Pancreas (tissue), 10 donors: ENCODE data around the gene TAAR1. TPM values are rescaled to one million over a fixed set of nuclear protein-coding genes. Genes with fewer than 3 reads are reported as not detected.

Source experiments
- ATAC-seq, 4 donors: fragments of 200-7000 bp; cut with Tn5 transposase; one replicate each; pipeline versions ENCODE4 v1.8.0 to v1.9.1; 2020; ENCODE audit warnings: mild to moderate bottlenecking in 4 of 4, moderate library complexity in 4 of 4
- DNase-seq, 6 donors: peaks; one replicate each; pipeline ENCODE4 v3.0.0-alpha.2; 2020
- FAIRE-seq: peaks from 2 replicates; lab custom pipeline; 2012; peaks lifted over from hg19 to GRCh38; lab: Jason Lieb, UNC
- H3K27ac ChIP-seq, 4 donors: fragments of 200-600 bp; sonication (generic); 1 replicate in 3 of 4; 2 replicates in 1 of 4; pipeline versions ENCODE4 v1.5.0 to v1.8.0; 2020
- H3K27me3 ChIP-seq, 4 donors: fragments of 200-600 bp; one replicate each; pipeline ENCODE4 v1.8.0; 2021
- H3K36me3 ChIP-seq, 3 donors: fragments of 200-600 bp; sonication (generic) in 1 of 3; one replicate each; pipeline versions ENCODE4 v1.5.0 to v1.8.0; 2020 to 2021
- H3K4me1 ChIP-seq, 3 donors: fragments of 200-600 bp; one replicate each; pipeline ENCODE4 v1.8.0; 2021
- H3K4me3 ChIP-seq, 4 donors: fragments of 200-600 bp; sonication (generic) in 2 of 4; one replicate each; pipeline versions ENCODE4 v1.5.0 to v1.8.0; 2020 to 2021
- H3K9me3 ChIP-seq, 4 donors: fragments of 200-600 bp; one replicate each; pipeline ENCODE4 v1.8.0; 2021
- WGBS, 2 donors: extraction: QIAGEN DNeasy Blood & Tissue Kit; methylation state at CpG; one replicate each; pipeline ENCODE4 v1.1.7; 2013; 5-methylcytosine and 5-hydroxymethylcytosine counted together
- intact Hi-C, 3 donors: fragments of 100-400 bp; cut with DNase I; formaldehyde crosslinking; loops; one replicate each; pipeline versions ENCODE4 v1.11.1 to v1.14.2; 2022
- polyA plus RNA-seq, 2 donors: library from polyadenylated mRNA; stranded (reverse); fragments of 200-250 nt; gene quantifications; one replicate each; pipeline ENCODE4 v1.2.3, GENCODE V29; 2013
- total RNA-seq, 6 donors: library from RNA; stranded (reverse); fragmentation: NEBNext Ultra II Directional in 4 of 6; extraction: Animal tissue kit (Norgen Biotek cat#: 25700) in 4 of 6; gene quantifications; one replicate each; pipeline versions ENCODE4 v1.2.1 to v1.2.4, GENCODE V29; 2021 to 2023
- TF ChIP-seq, protein P1 (sequence below), 4 donors: fragments of 200-600 bp; sonication (generic) in 3 of 4; IDR thresholded peaks; one replicate each; pipeline versions ENCODE4 v1.5.0 to v1.8.0; 2021; ENCODE audit warnings: antibody characterized with exemption in 4 of 4
- donor health status: healthy with polysubstance abuse.
- donor health status: DM: no; HTN: no; CAD: no; lungs with moderate emphysema.
- donor health status: DM: no; HTN: no; CAD: no.
- donor health status: control.
- donor health status: control.
- donor health status: Bipolar disorder and iron deficiency.
- donor health status: DM: yes; HTN: yes; CAD: no.
- donor health status: DM: no; HTN: no; CAD: no.
- donor health status: DM: no; HTN: no; CAD: no.
- donor health status: DM: yes; HTN: yes; CAD: no.

Gene TAAR1
- total and polyA plus RNA-seq, 8 donors = 0.33 TPM; not detected in 7

DNA sequence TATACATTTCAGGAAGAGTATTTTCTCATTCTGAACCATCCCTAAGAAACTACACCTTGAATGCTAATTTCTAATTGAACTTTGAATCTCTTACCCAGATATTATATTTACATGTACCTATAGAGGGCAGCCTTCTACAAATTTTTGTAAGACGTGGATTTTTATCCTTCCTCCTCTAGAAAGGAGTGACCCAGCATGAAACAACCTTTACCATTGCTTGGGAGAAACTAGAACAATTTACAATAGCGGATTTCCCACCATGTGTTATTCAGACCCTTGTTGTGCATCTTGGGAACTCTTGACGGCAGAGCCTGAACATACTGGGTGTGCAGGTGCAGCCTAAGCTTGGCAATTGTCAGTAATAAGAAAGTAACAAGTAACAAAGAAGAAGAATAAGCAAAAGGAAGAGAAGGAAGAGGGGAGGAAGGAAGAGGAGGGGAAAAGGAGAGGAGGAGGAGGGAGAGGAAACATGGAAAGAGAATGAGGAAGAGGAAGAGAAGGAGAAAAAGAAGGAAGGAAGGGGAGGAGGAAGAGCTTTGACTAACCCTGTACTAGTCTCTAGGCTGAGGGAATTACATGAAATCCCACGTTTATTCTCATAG lies 10.8 kb upstream of the TAAR1 start:
- no peak overlapping the region for H3K4me3 ChIP-seq
- FAIRE-seq = peak; percentile 61
- intact Hi-C loops = loop anchor here in 2 of 3 donors (10.0 kb wide), 1 partner anchor 95 kb away; no protein-coding TSS in a partner anchor
- WGBS, 2 donors = 5 to 6% methylated on average over 4 of the region's 4 CpGs
- H3K27me3 ChIP-seq = no peaks in the 10 kb centered on the region
- DNase-seq = no peak
- peak overlapping the region in 1 of 4 donors; percentile 47 for H3K27ac ChIP-seq
- H3K36me3 ChIP-seq = no peaks in the 10 kb centered on the region
- TF ChIP-seq, protein P1, sequence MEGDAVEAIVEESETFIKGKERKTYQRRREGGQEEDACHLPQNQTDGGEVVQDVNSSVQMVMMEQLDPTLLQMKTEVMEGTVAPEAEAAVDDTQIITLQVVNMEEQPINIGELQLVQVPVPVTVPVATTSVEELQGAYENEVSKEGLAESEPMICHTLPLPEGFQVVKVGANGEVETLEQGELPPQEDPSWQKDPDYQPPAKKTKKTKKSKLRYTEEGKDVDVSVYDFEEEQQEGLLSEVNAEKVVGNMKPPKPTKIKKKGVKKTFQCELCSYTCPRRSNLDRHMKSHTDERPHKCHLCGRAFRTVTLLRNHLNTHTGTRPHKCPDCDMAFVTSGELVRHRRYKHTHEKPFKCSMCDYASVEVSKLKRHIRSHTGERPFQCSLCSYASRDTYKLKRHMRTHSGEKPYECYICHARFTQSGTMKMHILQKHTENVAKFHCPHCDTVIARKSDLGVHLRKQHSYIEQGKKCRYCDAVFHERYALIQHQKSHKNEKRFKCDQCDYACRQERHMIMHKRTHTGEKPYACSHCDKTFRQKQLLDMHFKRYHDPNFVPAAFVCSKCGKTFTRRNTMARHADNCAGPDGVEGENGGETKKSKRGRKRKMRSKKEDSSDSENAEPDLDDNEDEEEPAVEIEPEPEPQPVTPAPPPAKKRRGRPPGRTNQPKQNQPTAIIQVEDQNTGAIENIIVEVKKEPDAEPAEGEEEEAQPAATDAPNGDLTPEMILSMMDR (IDR thresholded peaks at IDR 0.05) = peak in 3 of 4 donors; percentile 7 to 40 (median 30)
- peak; percentile 50 to 95 (median 93) for ATAC-seq
- no peaks in the 10 kb centered on the region for H3K9me3 ChIP-seq
- peaks cover 0 to 17% (median 12%) of the 10 kb centered on the region in 3 donors for H3K4me1 ChIP-seq

DNA sequence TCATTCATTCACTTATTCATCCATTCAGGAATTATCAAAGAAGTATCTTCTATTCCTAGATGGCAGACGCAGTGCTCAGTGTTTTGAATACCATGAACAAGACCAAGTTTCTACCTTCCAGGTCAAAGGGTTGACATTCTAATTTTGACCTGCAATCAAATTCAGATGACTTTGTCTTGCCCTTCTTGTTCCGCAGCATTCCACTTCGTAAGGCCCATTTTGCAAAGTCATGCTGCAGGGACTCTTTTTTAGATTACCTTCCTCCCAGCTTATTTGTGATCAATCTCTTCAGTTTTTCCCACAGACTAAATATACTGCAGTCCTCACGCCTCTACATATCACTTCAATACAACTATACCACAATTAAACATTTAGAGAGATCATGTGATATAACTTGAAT lies 7.1 kb upstream of the TAAR1 start:
- FAIRE-seq = no peak
- ATAC-seq = no peak

DNA sequence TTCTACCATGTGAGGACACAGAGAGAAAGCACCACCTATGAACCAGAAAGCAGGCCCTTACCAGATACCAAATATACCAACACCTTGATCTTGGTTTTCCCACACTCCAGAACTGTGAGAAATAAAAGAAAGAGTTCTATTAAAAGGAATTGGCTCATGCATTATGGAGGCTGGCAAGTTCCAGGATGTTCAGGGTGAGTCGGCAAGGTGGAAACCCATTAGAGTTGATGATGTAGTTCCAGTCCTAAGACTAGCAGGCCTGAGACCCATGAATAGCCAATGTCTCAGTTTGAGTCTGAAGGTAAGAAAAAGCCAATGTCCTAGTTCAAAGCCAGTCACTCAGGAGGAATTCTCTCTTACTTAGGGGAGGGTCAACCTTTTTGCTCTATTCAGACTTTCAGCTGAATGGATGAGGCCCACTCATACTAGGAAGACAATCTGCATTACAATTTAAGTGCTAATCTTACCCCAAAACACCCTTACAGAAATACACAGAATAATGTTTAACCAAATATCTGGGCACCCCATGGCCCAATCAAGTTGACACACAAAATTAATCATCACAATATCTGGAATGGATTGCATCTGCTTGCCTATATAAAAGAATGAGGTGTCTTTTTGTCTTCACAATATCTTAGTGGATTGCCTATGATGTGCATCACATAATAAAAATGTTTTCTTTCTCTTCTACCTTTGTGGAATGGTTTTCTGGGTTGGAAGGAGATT lies 5.5 kb upstream of the TAAR1 start:
- Histone ChIP-seq H3K27ac (no peak overlapping the region), H3K4me1 (no peaks in the 10 kb centered on the region), H3K36me3 (no peaks in the 10 kb centered on the region), H3K4me3 (no peak overlapping the region), H3K9me3 (no peaks in the 10 kb centered on the region), H3K27me3 (no peaks in the 10 kb centered on the region)
- ATAC-seq = no peak
- DNase-seq = no peak
- TF ChIP-seq, protein P1 (IDR thresholded peaks at IDR 0.05) = no peak
- WGBS, 2 donors = 93 to 100% methylated on average over 1 of the region's 1 CpG
- no peak for FAIRE-seq
- intact Hi-C loops = no loop called here

More for the DNA sequence above, 7.1 kb upstream of the TAAR1 start:
- TF ChIP-seq, protein P1 (IDR thresholded peaks at IDR 0.05) = no peak
- Histone ChIP-seq H3K27me3 (no peaks in the 10 kb centered on the region), H3K4me3 (no peak overlapping the region), H3K36me3 (no peaks in the 10 kb centered on the region), H3K9me3 (no peaks in the 10 kb centered on the region), H3K4me1 (peaks cover 0 to 12% (median 12%) of the 10 kb centered on the region in 3 donors), H3K27ac (no peak overlapping the region)
- intact Hi-C loops = no loop called here
- DNase-seq = no peak
- WGBS, 2 donors = 56 to 83% methylated on average over 4 of the region's 4 CpGs

DNA sequence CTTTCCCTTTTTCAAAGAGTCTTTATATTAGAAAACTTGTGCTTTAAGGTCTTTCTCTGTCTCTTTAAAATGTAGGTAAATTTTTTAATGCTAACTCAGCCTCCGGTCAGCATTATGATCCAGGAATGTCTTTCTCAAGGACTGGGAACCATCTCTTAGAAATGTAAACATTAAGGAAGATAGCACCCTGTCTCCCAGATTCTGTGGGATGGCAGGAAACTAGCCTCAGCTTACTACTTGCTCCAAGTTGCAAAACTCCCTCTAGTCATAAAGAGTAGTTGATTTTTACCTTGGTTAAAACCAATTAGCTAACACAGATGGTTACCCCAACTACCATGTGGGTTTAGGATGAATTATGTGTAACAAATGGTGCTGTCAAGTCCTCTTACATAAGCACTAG lies 4.7 kb upstream of the TAAR1 start:
- DNase-seq = no peak
- Histone ChIP-seq H3K36me3 (no peaks in the 10 kb centered on the region), H3K27ac (no peak overlapping the region), H3K27me3 (no peaks in the 10 kb centered on the region), H3K9me3 (no peaks in the 10 kb centered on the region), H3K4me3 (no peak overlapping the region), H3K4me1 (no peaks in the 10 kb centered on the region)
- TF ChIP-seq, protein P1 (IDR thresholded peaks at IDR 0.05) = no peak
- intact Hi-C loops = no loop called here
- WGBS, 2 donors = 82 to 85% methylated on average over 1 of the region's 1 CpG
- no peak for ATAC-seq
- no peak for FAIRE-seq

DNA sequence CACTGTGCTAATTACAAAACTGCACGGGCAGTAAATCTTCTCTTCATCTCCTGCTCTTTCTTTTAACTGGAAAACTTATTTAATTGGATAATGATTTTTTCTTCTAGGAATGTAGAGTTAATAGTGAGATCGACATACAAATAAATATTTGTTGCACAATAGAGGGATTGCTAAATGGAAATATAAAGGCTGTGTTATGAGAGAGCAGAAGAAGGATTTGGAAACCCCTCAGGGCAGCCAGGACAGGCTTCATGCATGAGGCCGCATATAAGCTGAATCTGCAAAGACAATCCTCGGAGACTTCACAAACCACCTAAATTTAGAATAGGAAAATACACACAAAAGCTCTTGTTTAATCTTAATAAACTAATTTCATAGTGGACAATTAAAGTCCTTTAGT lies 2.9 kb upstream of the TAAR1 start:
- H3K9me3 ChIP-seq = no peaks in the 10 kb centered on the region
- H3K27me3 ChIP-seq = no peaks in the 10 kb centered on the region
- H3K27ac ChIP-seq = no peak overlapping the region
- intact Hi-C loops = no loop called here
- 78 to 88% methylated on average over 4 of the region's 4 CpGs for WGBS, 2 donors
- FAIRE-seq (no peak), ATAC-seq (no peak), DNase-seq (no peak)
- no peaks in the 10 kb centered on the region for H3K4me1 ChIP-seq
- H3K36me3 ChIP-seq = no peaks in the 10 kb centered on the region
- TF ChIP-seq, protein P1 (IDR thresholded peaks at IDR 0.05) = no peak
- H3K4me3 ChIP-seq = no peak overlapping the region
